ENCODE data around the gene PDE6G. TPM values are rescaled to one million over a fixed set of nuclear protein-coding genes. Genes with fewer than 3 reads are reported as not detected.

Gene PDE6G
- total RNA-seq, 1 donor from 2014 or later = 0.50 TPM

GRCh38 chr17:81609541-81610311 is 46.6 kb downstream of the PDE6G start:
- no peak overlapping the region for H3K4me3 Mint-ChIP-seq (ENCODE audit: low read depth)
- DNase-seq (ENCODE audit: low spot score, unreplicated experiment) = no peak
- peaks cover 16% of the 10 kb centered on the region for H3K36me3 Mint-ChIP-seq (ENCODE audit: insufficient read depth)
- no peak overlapping the region for H3K27ac Mint-ChIP-seq
- no peaks in the 10 kb centered on the region for H3K9me3 Mint-ChIP-seq (ENCODE audit: low read depth)
- no peaks in the 10 kb centered on the region for H3K27me3 Mint-ChIP-seq
- no peaks in the 10 kb centered on the region for H3K4me1 Mint-ChIP-seq (ENCODE audit: low read depth)
- TF ChIP-seq, protein P1, sequence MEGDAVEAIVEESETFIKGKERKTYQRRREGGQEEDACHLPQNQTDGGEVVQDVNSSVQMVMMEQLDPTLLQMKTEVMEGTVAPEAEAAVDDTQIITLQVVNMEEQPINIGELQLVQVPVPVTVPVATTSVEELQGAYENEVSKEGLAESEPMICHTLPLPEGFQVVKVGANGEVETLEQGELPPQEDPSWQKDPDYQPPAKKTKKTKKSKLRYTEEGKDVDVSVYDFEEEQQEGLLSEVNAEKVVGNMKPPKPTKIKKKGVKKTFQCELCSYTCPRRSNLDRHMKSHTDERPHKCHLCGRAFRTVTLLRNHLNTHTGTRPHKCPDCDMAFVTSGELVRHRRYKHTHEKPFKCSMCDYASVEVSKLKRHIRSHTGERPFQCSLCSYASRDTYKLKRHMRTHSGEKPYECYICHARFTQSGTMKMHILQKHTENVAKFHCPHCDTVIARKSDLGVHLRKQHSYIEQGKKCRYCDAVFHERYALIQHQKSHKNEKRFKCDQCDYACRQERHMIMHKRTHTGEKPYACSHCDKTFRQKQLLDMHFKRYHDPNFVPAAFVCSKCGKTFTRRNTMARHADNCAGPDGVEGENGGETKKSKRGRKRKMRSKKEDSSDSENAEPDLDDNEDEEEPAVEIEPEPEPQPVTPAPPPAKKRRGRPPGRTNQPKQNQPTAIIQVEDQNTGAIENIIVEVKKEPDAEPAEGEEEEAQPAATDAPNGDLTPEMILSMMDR (IDR thresholded peaks at IDR 0.05; ENCODE audit: unreplicated experiment) = no peak

GRCh38 chr17:81608605-81609004 is 47.7 kb downstream of the PDE6G start:
- Mint-ChIP-seq H3K4me3 (ENCODE audit: low read depth) (no peak overlapping the region), H3K4me1 (ENCODE audit: low read depth) (no peaks in the 10 kb centered on the region), H3K9me3 (ENCODE audit: low read depth) (no peaks in the 10 kb centered on the region), H3K27me3 (no peaks in the 10 kb centered on the region), H3K27ac (peak overlapping the region; percentile 5), H3K36me3 (ENCODE audit: insufficient read depth) (peaks cover 18% of the 10 kb centered on the region)
- TF ChIP-seq, protein P1 (IDR thresholded peaks at IDR 0.05; ENCODE audit: unreplicated experiment) = no peak
- no peak for DNase-seq (ENCODE audit: low spot score, unreplicated experiment)

DNA sequence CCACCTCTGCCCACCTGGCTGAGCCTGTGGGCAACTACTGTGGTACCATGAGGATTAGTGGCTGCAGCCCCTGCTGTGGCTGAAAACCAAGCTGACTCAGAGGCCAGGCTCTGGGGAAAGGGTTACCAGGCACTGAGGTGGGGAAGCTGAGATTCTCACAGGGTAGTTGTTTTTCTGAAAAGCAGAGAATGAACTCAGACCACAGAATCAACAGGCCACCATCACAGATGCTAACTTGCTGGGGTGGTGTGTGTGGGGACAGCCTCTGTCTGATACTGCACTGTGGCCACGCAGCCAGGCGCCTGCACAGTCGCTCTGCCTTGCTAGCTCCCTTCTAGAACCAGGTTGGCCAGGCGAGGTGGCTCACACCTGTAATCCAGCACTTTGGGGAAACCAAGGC is 48.3 kb downstream of the PDE6G start:
- TF ChIP-seq, protein P1 (IDR thresholded peaks at IDR 0.05; ENCODE audit: unreplicated experiment) = no peak
- no peak overlapping the region for H3K27ac Mint-ChIP-seq
- DNase-seq (ENCODE audit: low spot score, unreplicated experiment) = no peak
- peaks cover 15% of the 10 kb centered on the region for H3K36me3 Mint-ChIP-seq (ENCODE audit: insufficient read depth)
- H3K4me3 Mint-ChIP-seq (ENCODE audit: low read depth) = no peak overlapping the region
- H3K9me3 Mint-ChIP-seq (ENCODE audit: low read depth) = no peaks in the 10 kb centered on the region
- H3K4me1 Mint-ChIP-seq (ENCODE audit: low read depth) = no peaks in the 10 kb centered on the region
- no peaks in the 10 kb centered on the region for H3K27me3 Mint-ChIP-seq

- H3K9me3 Mint-ChIP-seq (ENCODE audit: low read depth) = no peaks in the 10 kb centered on the region
- TF ChIP-seq, protein P1 (IDR thresholded peaks at IDR 0.05; ENCODE audit: unreplicated experiment) = no peak
- no peak overlapping the region for H3K4me3 Mint-ChIP-seq (ENCODE audit: low read depth)
- no peak overlapping the region for H3K27ac Mint-ChIP-seq
- no peak for DNase-seq (ENCODE audit: low spot score, unreplicated experiment)
- no peaks in the 10 kb centered on the region for H3K27me3 Mint-ChIP-seq
- no peaks in the 10 kb centered on the region for H3K4me1 Mint-ChIP-seq (ENCODE audit: low read depth)
- H3K36me3 Mint-ChIP-seq (ENCODE audit: insufficient read depth) = peaks cover 12% of the 10 kb centered on the region
Observed at GRCh38 chr17:81607431-81607830, 48.9 kb downstream of the PDE6G start.

DNA sequence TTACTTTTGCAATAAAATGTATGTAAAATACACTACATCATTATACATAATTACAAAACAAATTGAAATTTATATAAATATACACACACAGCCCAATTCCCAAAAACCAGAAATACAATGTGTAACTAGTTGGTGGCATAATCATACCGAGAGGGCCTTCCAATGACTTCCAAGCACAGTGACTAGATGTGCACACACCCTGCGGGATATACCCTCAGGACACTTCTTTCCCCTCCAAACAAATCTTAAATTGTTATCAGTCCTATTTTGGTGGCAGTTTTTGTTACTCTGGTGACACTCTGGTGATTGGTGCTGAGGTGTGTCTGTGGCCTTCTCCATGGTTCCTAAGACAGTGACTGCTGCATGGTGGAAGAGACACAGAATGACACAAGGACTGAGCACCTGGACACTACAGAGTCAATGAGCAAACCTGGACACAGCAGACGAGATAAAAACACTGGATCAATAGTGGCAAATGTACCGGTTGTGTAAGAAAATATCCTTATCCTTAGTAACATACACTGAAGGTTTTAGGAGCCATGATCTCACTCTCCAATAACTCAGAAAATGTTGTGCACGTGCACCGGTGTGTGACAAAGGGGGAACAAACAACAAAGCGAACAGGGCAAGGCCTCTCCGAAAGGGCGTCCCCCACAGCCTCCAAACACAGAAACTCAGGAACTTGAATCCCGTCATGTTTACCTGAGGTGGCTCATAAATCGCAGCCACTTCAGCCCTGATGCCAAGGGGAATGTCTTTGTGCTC is 52.3 kb downstream of the PDE6G start:
- H3K4me3 Mint-ChIP-seq (ENCODE audit: low read depth) = no peak overlapping the region
- H3K27me3 Mint-ChIP-seq = no peaks in the 10 kb centered on the region
- DNase-seq (ENCODE audit: low spot score, unreplicated experiment) = no peak
- TF ChIP-seq, protein P1 (IDR thresholded peaks at IDR 0.05; ENCODE audit: unreplicated experiment) = no peak
- H3K4me1 Mint-ChIP-seq (ENCODE audit: low read depth) = no peaks in the 10 kb centered on the region
- H3K9me3 Mint-ChIP-seq (ENCODE audit: low read depth) = no peaks in the 10 kb centered on the region
- H3K27ac Mint-ChIP-seq = peak overlapping the region; percentile 84
- peaks cover 10% of the 10 kb centered on the region for H3K36me3 Mint-ChIP-seq (ENCODE audit: insufficient read depth)
